ENCODE measurements around the gene DTNBP1.

GRCh38 chr6:15496345-15497131, 166.3 kb downstream of the DTNBP1 start:
- TF ChIP-seq CTCF (IDR thresholded peaks at IDR 0.05) (no peak), POLR2A (IDR thresholded peaks at IDR 0.05) (no peak)
